ENCODE measurements around the gene RPH3AL.

RPH3AL gene

GRCh38 chr17:253091-253846 is 99.3 kb downstream of the RPH3AL start:
- no peak for TF ChIP-seq CTCF (IDR thresholded peaks at IDR 0.05; ENCODE audit: extremely low read depth, insufficient read depth, missing control alignments)
- no peak for DNase-seq (ENCODE audit: low spot score)
- in situ Hi-C loops (cut with MboI; ENCODE audit: low pct_unique_long_range_greater_than_20kb, low sequenced_read_pairs, unreplicated experiment) = no loop called here

GRCh38 chr17:252456-252855 is 100.2 kb downstream of the RPH3AL start:
- no peak for DNase-seq (ENCODE audit: low spot score)
- TF ChIP-seq CTCF (IDR thresholded peaks at IDR 0.05; ENCODE audit: extremely low read depth, insufficient read depth, missing control alignments) = no peak
- in situ Hi-C loops (cut with MboI; ENCODE audit: low pct_unique_long_range_greater_than_20kb, low sequenced_read_pairs, unreplicated experiment) = no loop called here

DNA sequence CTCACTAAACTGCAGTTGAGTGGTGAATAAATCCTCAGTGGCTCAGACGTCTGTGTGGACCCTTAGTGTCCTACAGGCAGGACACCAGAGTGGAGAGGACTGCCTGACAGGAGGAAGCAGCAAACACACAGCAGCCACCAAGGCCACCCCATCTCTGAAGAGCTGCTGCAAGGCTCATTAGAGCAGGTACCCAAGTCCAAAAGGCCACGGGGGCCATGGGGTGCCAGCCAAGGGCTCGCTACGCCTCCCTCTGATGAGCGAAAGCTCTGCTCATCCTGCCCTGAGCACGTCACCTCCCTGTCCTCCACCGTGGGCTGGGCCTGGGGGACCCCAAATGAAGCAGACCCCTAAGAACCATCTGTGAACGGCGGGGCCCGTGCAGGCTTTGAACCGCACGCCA is 101.1 kb downstream of the RPH3AL start:
- TF ChIP-seq CTCF (IDR thresholded peaks at IDR 0.05; ENCODE audit: extremely low read depth, insufficient read depth, missing control alignments) = no peak
- DNase-seq (ENCODE audit: low spot score) = no peak
- in situ Hi-C loops (cut with MboI; ENCODE audit: low pct_unique_long_range_greater_than_20kb, low sequenced_read_pairs, unreplicated experiment) = no loop called here

- no peak for TF ChIP-seq CTCF (IDR thresholded peaks at IDR 0.05; ENCODE audit: extremely low read depth, insufficient read depth, missing control alignments)
- in situ Hi-C loops (cut with MboI; ENCODE audit: low pct_unique_long_range_greater_than_20kb, low sequenced_read_pairs, unreplicated experiment) = no loop called here
- DNase-seq (ENCODE audit: low spot score) = no peak
Observed at GRCh38 chr17:250487-251300, 101.9 kb downstream of the RPH3AL start.

- DNase-seq (ENCODE audit: low spot score) = no peak
- TF ChIP-seq CTCF (IDR thresholded peaks at IDR 0.05; ENCODE audit: extremely low read depth, insufficient read depth, missing control alignments) = no peak
- in situ Hi-C loops (cut with MboI; ENCODE audit: low pct_unique_long_range_greater_than_20kb, low sequenced_read_pairs, unreplicated experiment) = no loop called here
Observed at GRCh38 chr17:249236-249993, 103.2 kb downstream of the RPH3AL start.

Measured in GM13977 (cell line).